GM13976 (cell line): ENCODE measurements around the gene BPI.
A peak's percentile ranks its signal among the peaks of the same experiment; 100 is the strongest.
"Not testable (repeated sequence)": the region's sequence is repeated elsewhere in the genome, so short reads cannot be mapped to it uniquely, and the experiment has no call there.

Source experiments
- DNase-seq: peaks from one replicate; pipeline ENCODE4 v3.0.0; 2012; ENCODE audit warnings: low spot score
- in situ Hi-C: fragments of 300-500 bp; cut with MboI; formaldehyde crosslinking; loops from one replicate; pipeline ENCODE4 v1.12.0; 2022; ENCODE audit warnings: low sequenced_read_pairs, mixed read lengths, inconsistent platforms; ENCODE audit not compliant: unreplicated experiment
- TF ChIP-seq, protein P1 (sequence below): IDR thresholded peaks from 2 replicates; pipeline ENCODE4 v1.5.1; 2012; ENCODE audit warnings: borderline replicate concordance, mild to moderate bottlenecking; ENCODE audit not compliant: insufficient read depth; ENCODE audit errors: extremely low read depth, missing control alignments, control extremely low read depth

The BPI gene

DNA sequence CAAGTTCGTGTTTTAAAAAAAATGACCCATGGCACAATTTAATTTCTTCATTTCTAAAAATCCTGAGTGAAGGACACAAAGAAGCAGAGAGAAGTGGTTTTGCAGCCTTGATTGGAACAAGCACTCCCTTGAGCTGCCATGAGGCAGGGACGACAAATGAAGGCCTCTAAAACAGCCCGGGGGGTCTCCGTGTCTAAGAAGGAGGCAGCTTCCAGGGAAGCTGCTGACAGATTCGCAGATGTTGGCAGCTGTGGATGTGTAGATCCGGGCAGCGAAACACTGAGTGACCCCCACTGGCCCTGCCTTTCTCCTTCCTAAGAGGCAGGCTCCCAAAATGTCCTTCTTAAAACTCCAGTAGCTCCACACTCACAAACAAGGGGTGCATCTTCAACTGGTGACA lies 32.8 kb downstream of the BPI start:
- TF ChIP-seq, protein P1, sequence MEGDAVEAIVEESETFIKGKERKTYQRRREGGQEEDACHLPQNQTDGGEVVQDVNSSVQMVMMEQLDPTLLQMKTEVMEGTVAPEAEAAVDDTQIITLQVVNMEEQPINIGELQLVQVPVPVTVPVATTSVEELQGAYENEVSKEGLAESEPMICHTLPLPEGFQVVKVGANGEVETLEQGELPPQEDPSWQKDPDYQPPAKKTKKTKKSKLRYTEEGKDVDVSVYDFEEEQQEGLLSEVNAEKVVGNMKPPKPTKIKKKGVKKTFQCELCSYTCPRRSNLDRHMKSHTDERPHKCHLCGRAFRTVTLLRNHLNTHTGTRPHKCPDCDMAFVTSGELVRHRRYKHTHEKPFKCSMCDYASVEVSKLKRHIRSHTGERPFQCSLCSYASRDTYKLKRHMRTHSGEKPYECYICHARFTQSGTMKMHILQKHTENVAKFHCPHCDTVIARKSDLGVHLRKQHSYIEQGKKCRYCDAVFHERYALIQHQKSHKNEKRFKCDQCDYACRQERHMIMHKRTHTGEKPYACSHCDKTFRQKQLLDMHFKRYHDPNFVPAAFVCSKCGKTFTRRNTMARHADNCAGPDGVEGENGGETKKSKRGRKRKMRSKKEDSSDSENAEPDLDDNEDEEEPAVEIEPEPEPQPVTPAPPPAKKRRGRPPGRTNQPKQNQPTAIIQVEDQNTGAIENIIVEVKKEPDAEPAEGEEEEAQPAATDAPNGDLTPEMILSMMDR = no peak
- DNase-seq = no peak
- in situ Hi-C loops = no loop called here

DNA sequence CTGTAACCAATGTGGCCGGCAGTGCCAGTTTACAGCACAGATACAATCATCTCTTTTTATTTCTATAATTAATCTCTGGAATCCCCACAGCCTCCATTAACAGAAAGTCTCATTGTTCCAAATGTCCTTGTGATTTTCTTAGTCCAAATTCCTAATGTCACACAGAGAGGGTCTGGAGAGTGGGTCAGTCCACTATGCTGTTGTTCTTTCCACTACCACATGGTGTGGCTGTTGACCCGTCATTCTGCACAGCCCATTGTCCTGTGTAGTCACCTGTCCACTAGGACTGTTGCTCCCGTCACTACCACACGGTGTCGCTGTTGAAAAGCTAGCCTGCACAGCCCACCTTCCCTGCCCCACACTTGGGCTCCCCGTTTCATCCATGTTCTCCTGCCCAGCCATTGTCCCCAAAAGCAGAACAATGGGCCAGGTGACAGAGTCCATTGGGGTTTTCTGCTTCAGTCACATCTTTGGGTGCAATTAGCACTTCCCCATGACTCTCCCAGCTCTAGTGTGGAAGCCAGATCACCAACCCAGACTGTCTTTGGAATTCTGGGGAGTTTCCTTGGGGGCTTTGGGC lies 33.7 kb downstream of the BPI start:
- DNase-seq = peak; percentile 43
- in situ Hi-C loops = no loop called here
- TF ChIP-seq, protein P1 = no peak

DNA sequence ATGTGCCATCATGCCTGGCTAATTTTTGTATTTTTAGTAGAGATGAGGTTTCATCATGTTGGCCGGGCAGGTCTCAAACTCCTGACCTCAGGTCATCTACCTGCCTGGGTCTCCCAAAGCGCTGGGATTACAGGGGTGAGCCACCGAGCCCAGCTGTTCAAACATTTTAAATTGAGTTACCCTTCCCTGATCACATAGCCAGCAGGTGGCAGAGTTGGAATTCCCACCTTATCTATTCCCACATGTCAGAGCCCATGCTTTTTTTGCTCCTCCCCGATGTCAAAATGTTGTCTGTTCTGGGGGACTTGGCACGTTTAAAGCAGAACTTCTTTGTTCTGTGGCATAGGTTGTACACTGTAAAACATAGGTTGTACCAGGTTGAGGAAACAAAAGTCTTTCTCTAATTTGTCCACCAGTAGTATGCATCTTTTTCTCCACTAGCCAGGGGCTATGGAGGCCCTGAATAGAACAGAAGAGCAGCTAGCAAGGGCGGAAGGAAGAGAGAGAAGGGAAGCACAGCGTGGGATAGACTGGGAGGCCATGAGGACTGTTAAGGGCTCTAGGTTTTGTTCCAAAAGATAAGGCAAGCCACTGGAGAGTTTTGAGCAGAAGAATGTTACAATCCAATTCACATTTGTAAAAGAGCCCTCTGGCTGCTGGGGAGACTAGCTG lies 35.0 kb downstream of the BPI start:
- in situ Hi-C loops = no loop called here
- TF ChIP-seq, protein P1 = no peak
- no peak for DNase-seq

DNA sequence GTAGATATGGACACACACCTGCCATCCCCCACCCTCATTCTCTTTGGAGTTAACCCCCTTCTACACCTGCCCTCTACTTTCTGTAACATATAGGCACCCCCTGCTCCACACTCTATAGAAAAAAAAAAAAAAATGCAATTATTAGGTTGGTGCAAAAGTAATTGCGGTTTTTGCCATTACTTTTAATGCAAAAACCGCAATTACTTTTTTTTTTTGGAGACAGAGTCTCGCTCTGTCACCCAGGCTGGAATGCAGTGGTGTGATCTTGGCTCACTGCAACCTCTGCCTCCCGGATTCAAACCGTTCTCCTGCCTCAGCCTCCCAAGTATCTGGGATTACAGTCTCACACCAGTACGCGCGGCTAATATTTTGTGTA lies 35.6 kb downstream of the BPI start:
- DNase-seq, in situ Hi-C loops: not testable (repeated sequence)

DNA sequence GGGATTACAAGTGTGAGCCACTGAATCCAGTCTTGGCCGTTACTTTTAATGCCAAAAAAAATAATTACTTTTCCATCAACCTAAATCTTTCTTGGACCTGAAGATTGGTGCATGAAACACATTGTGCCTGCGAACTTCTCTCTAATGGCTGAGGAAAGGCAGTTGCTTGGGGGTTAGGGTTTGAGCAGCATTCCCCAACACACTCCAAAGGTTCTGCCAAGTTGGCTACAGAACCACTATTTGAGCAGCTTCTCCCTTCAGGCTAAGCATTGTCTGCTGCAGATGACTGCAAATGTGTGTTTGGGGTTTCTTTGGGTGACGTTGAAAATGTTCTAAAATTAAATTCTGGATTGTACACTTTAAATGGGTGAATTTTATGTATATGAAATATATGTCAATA lies 36.0 kb downstream of the BPI start:
- in situ Hi-C loops = no loop called here
- TF ChIP-seq, protein P1 = no peak

DNA sequence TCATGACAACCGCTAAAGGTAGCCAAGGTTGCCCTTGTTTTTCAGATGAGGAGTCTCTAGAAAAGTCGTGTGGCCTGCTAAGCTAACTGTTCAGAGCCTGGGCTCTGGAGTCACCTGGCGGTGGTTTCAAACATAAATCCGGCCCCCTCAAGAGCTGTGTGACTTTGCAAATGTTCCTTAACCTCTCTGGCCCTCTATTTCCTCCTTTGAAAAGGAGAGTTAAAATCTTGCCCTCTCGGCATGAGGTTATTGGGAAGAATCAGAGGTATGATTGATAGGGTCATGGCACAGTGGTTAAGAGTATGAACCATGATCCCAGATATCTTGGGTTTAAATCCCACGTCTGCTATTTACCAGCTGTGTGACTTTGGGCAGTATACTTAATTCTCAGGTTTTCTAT lies 36.7 kb downstream of the BPI start:
- DNase-seq = no peak
- in situ Hi-C loops = no loop called here
- TF ChIP-seq, protein P1 = no peak

More for the DNA sequence above, 36.0 kb downstream of the BPI start:
- DNase-seq = no peak

DNA sequence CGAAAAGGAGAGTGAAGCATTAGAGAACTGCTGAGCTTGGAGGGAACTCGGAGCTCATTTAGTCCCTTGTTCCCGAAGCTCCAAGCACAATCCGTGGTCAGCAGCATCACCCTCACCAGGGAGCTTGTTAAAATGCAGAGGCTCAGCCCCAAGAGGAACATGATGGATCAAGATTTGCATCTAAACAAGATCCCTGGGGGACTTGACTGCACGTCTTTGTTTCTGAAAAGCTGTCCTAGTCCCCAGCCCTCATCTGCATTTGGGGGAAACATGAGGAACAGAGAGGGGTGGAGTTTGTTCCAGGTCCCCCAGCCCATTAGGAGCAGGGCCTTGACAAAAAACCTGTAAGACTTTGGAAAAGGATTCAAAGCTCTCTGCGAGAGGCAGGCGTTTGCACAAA lies 38.3 kb downstream of the BPI start:
- TF ChIP-seq, protein P1 = no peak
- in situ Hi-C loops = no loop called here
- DNase-seq = no peak
